GM20000 (cell line): ENCODE data around the gene AQP1.

ENCODE experiments used
- DNase-seq: peaks from one replicate; pipeline ENCODE4 v3.0.0; 2012; ENCODE audit warnings: low spot score
- CTCF ChIP-seq: IDR thresholded peaks from 2 replicates; pipeline ENCODE4 v1.5.1; 2012; ENCODE audit warnings: mild to moderate bottlenecking, control low read depth; ENCODE audit errors: extremely low read depth, missing control alignments

AQP1 gene

GRCh38 chr7:30900053-30900452 is 11.6 kb upstream of the AQP1 start:
- TF ChIP-seq CTCF, result no peak
- DNase-seq, result no peak

GRCh38 chr7:30900803-30901362 is 10.8 kb upstream of the AQP1 start:
- TF ChIP-seq CTCF, result no peak
- DNase-seq, result no peak

GRCh38 chr7:30901856-30902255 is 9.8 kb upstream of the AQP1 start:
- no peak for TF ChIP-seq CTCF
- DNase-seq, result no peak

GRCh38 chr7:30902466-30902865 is 9.2 kb upstream of the AQP1 start:
- DNase-seq, result no peak
- no peak for TF ChIP-seq CTCF

GRCh38 chr7:30903146-30903545 is 8.5 kb upstream of the AQP1 start:
- DNase-seq, result no peak
- no peak for TF ChIP-seq CTCF

- no peak for DNase-seq
- TF ChIP-seq CTCF, result no peak
Measured at GRCh38 chr7:30904561-30904960, 7.1 kb upstream of the AQP1 start.

GRCh38 chr7:30905078-30906012 is 6.3 kb upstream of the AQP1 start:
- DNase-seq, result no peak
- no peak for TF ChIP-seq CTCF
